SU-DHL-6 (cell line): ENCODE measurements around the gene SKIC8.

Source experiments
- CTCF ChIP-seq: fragments of 200-600 bp; sonication (generic); IDR thresholded peaks from one replicate; pipeline ENCODE4 v1.5.1; 2017; ENCODE audit warnings: antibody characterized with exemption, mild to moderate bottlenecking, low read length, moderate library complexity; ENCODE audit not compliant: insufficient read depth, poor library complexity, severe bottlenecking
- EZH2phosphoT487 ChIP-seq: fragments of 200-600 bp; sonication (generic), shearing (Covaris generic); conservative IDR thresholded peaks from 2 replicates; pipeline ENCODE4 v1.6.1; 2018; ENCODE audit warnings: mild to moderate bottlenecking, antibody characterized with exemption, low read length, moderate library complexity, mixed read lengths

GRCh38 chr15:78338781-78339180 lies 39.4 kb upstream of the SKIC8 start:
- TF ChIP-seq CTCF (no peak), EZH2phosphoT487 (no peak)
